ENCODE data around the gene ZSCAN4.

DNA sequence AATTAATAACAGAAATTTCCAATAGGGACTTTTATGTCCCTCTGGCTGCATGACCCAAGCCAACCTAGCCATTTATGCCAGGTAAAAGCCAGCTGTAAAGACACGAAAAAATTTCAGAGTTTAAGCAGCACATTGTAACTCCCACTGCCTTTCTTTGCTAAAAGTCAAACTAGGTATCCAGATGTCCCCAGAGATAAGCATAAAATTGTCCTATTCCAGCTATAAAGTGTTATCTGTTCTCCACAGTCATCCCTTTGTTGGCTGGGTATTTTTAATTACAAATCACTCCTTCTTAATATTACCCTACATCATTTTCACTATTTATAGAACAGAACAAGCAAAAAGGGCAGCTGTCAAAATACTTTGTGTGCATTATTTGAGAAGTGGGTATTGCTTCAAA, 43.5 kb downstream of the ZSCAN4 start:
- no peak for TF ChIP-seq CTCF (IDR thresholded peaks at IDR 0.05)
- TF ChIP-seq POLR2A (IDR thresholded peaks at IDR 0.05) = no peak
